CD4-positive, alpha-beta T cell (primary cell): ENCODE results near the gene THSD7B. TPM values are rescaled to one million over a fixed set of nuclear protein-coding genes. Genes with fewer than 3 reads are reported as not detected.

Experiments
- ATAC-seq: fragments of 200-7000 bp; cut with Tn5 transposase; one replicate; pipeline ENCODE4 v1.10.0; 2022; ENCODE audit warnings: mild to moderate bottlenecking; ENCODE audit not compliant: poor library complexity
- CTCF ChIA-PET: fragments of 350-600 bp; sonication (Branson Sonifier 250); formaldehyde crosslinking; loops from one replicate; lab custom pipeline; 2021; ENCODE audit warnings: antibody characterized with exemption, inconsistent platforms; lab: Charles Lee
- POLR2A ChIA-PET: fragments of 350-600 bp; sonication (Branson Sonifier 250); formaldehyde crosslinking; loops from one replicate; lab custom pipeline; 2021; ENCODE audit warnings: antibody characterized with exemption, inconsistent platforms; lab: Charles Lee
- DNase-seq, 14 experiments: peaks; one replicate each; pipeline ENCODE4 v3.0.0-alpha.2; 2013 to 2020; ENCODE audit warnings: mixed read lengths in 2 of 14
- H3K27ac ChIP-seq, 2 donors: one replicate each; pipeline versions ENCODE4 v1.5.1 to v1.7.0; 2013; ENCODE audit warnings: low read length in 2 of 2, low read depth in 1 of 2, mild to moderate bottlenecking in 1 of 2
- H3K27me3 ChIP-seq, 2 experiments: 1 replicate in 1 of 2; 2 replicates in 1 of 2; pipeline versions ENCODE4 v1.6.1 to v1.7.0; 2013; ENCODE audit warnings: low read length in 2 of 2, control low read depth in 1 of 2, mild to moderate bottlenecking in 1 of 2, moderate library complexity in 1 of 2; ENCODE audit not compliant: insufficient read depth in 2 of 2, control insufficient read depth in 1 of 2
- H3K36me3 ChIP-seq: one replicate; pipeline ENCODE4 v1.6.1; 2013; ENCODE audit warnings: low read length, control low read depth; ENCODE audit not compliant: insufficient read depth
- H3K4me1 ChIP-seq: one replicate; pipeline ENCODE4 v1.6.1; 2013; ENCODE audit warnings: low read length, control low read depth; ENCODE audit not compliant: insufficient read depth
- H3K4me3 ChIP-seq: one replicate; pipeline ENCODE4 v1.5.1; 2013; ENCODE audit warnings: mild to moderate bottlenecking, low read length, moderate library complexity
- H3K9me3 ChIP-seq, 2 experiments: 1 replicate in 1 of 2; 2 replicates in 1 of 2; pipeline versions ENCODE4 v1.6.1 to v1.7.0; 2013; ENCODE audit warnings: low read length in 2 of 2, mild to moderate bottlenecking in 2 of 2, control low read depth in 1 of 2, moderate library complexity in 1 of 2; ENCODE audit not compliant: control insufficient read depth in 1 of 2, insufficient read depth in 1 of 2
- H3K27ac Mint-ChIP-seq: one replicate; pipeline ENCODE4 v1.8.0; 2020; ENCODE audit warnings: mixed read lengths
- H3K27me3 Mint-ChIP-seq: one replicate; pipeline ENCODE4 v1.8.0; 2021; ENCODE audit warnings: mixed read lengths
- H3K36me3 Mint-ChIP-seq: one replicate; pipeline ENCODE4 v1.8.0; 2021; ENCODE audit warnings: low read depth, mixed read lengths
- H3K4me1 Mint-ChIP-seq: one replicate; pipeline ENCODE4 v1.8.0; 2021; ENCODE audit warnings: low read depth, mixed read lengths
- H3K4me3 Mint-ChIP-seq: one replicate; pipeline ENCODE4 v1.8.0; 2020; ENCODE audit warnings: mild to moderate bottlenecking, mixed read lengths
- H3K9me3 Mint-ChIP-seq: one replicate; pipeline ENCODE4 v1.8.0; 2020; ENCODE audit warnings: mixed read lengths
- intact Hi-C, 2 experiments: fragments of 100-400 bp; cut with DNase I in 1 of 2; cut with micrococcal nuclease in 1 of 2; formaldehyde crosslinking; loops; one replicate each; pipeline versions ENCODE4 v1.15.1 to v1.9.0; 2023 to 2025; cut with DNase I, micrococcal nuclease
- total RNA-seq, 174 experiments: library from RNA in 2 of 174; stranded (reverse) in 2 of 174; gene quantifications; one replicate each; pipeline ENCODE4 v1.2.3 and lab custom pipeline; 2021 to 2026
- TF ChIP-seq, protein P1 (sequence below): fragments of 200-600 bp; IDR thresholded peaks from one replicate; pipeline ENCODE4 v1.8.0; 2022; ENCODE audit warnings: antibody characterized with exemption, mild to moderate bottlenecking

THSD7B gene
- total RNA-seq, 2 experiments from 2014 or later = not detected

GRCh38 chr2:137231628-137232027 is 466.3 kb downstream of the THSD7B start:
- no peaks in the 10 kb centered on the region for H3K4me1 ChIP-seq
- H3K9me3 ChIP-seq = no peaks in the 10 kb centered on the region
- H3K27me3 ChIP-seq = no peaks in the 10 kb centered on the region
- H3K27ac ChIP-seq = no peak overlapping the region
- no peak overlapping the region for H3K27ac Mint-ChIP-seq
- CTCF ChIA-PET = no interaction called here
- intact Hi-C loops = no loop called here
- H3K27me3 Mint-ChIP-seq = no peaks in the 10 kb centered on the region
- DNase-seq (no peak), ATAC-seq (no peak)
- H3K4me1 Mint-ChIP-seq = no peaks in the 10 kb centered on the region
- no peak overlapping the region for H3K4me3 Mint-ChIP-seq
- POLR2A ChIA-PET = no interaction called here
- H3K9me3 Mint-ChIP-seq = peaks cover 2% of the 10 kb centered on the region
- H3K4me3 ChIP-seq = no peak overlapping the region
- TF ChIP-seq, protein P1, sequence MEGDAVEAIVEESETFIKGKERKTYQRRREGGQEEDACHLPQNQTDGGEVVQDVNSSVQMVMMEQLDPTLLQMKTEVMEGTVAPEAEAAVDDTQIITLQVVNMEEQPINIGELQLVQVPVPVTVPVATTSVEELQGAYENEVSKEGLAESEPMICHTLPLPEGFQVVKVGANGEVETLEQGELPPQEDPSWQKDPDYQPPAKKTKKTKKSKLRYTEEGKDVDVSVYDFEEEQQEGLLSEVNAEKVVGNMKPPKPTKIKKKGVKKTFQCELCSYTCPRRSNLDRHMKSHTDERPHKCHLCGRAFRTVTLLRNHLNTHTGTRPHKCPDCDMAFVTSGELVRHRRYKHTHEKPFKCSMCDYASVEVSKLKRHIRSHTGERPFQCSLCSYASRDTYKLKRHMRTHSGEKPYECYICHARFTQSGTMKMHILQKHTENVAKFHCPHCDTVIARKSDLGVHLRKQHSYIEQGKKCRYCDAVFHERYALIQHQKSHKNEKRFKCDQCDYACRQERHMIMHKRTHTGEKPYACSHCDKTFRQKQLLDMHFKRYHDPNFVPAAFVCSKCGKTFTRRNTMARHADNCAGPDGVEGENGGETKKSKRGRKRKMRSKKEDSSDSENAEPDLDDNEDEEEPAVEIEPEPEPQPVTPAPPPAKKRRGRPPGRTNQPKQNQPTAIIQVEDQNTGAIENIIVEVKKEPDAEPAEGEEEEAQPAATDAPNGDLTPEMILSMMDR = no peak
- H3K36me3 Mint-ChIP-seq = no peaks in the 10 kb centered on the region
- H3K36me3 ChIP-seq = no peaks in the 10 kb centered on the region

GRCh38 chr2:137232076-137232475 is 466.7 kb downstream of the THSD7B start:
- H3K4me1 ChIP-seq = no peaks in the 10 kb centered on the region
- POLR2A ChIA-PET = no interaction called here
- DNase-seq (no peak), ATAC-seq (no peak)
- H3K4me3 ChIP-seq = no peak overlapping the region
- no peaks in the 10 kb centered on the region for H3K36me3 ChIP-seq
- Mint-ChIP-seq H3K4me1 (no peaks in the 10 kb centered on the region), H3K27me3 (no peaks in the 10 kb centered on the region), H3K27ac (no peak overlapping the region), H3K4me3 (no peak overlapping the region), H3K36me3 (no peaks in the 10 kb centered on the region), H3K9me3 (peaks cover 2% of the 10 kb centered on the region)
- TF ChIP-seq, protein P1 = no peak
- H3K27me3 ChIP-seq = no peaks in the 10 kb centered on the region
- H3K9me3 ChIP-seq = no peaks in the 10 kb centered on the region
- CTCF ChIA-PET = no interaction called here
- no peak overlapping the region for H3K27ac ChIP-seq
- intact Hi-C loops = no loop called here

GRCh38 chr2:137233091-137233490 is 467.7 kb downstream of the THSD7B start:
- Histone ChIP-seq H3K27ac (no peak overlapping the region), H3K27me3 (no peaks in the 10 kb centered on the region), H3K36me3 (no peaks in the 10 kb centered on the region), H3K9me3 (no peaks in the 10 kb centered on the region), H3K4me3 (no peak overlapping the region), H3K4me1 (no peaks in the 10 kb centered on the region)
- Mint-ChIP-seq H3K27ac (no peak overlapping the region), H3K9me3 (peaks cover 11% of the 10 kb centered on the region), H3K4me3 (no peak overlapping the region), H3K4me1 (no peaks in the 10 kb centered on the region), H3K27me3 (no peaks in the 10 kb centered on the region), H3K36me3 (no peaks in the 10 kb centered on the region)
- CTCF ChIA-PET = no interaction called here
- POLR2A ChIA-PET = no interaction called here
- TF ChIP-seq, protein P1 = no peak
- DNase-seq = no peak
- intact Hi-C loops = no loop called here
- no peak for ATAC-seq
